A673 (cell line): ENCODE measurements around the gene CIC.

Source experiments
- CTCF ChIP-seq: fragments of 300-800, 200-600 bp; sonication (generic); conservative IDR thresholded peaks from 2 replicates; pipeline ENCODE4 v1.5.1; 2017; ENCODE audit warnings: low read depth, mild to moderate bottlenecking, antibody characterized with exemption, low read length, moderate library complexity, mixed read lengths
- EZH2 ChIP-seq: fragments of 200-600 bp; sonication (generic); IDR thresholded peaks from 2 replicates; pipeline ENCODE4 v1.6.1; 2017; ENCODE audit warnings: borderline replicate concordance, low read depth, mild to moderate bottlenecking, mixed read lengths, antibody characterized with exemption, low read length; ENCODE audit not compliant: poor library complexity, severe bottlenecking

GRCh38 chr19:42312370-42312769 is 43.3 kb downstream of the CIC start:
- TF ChIP-seq CTCF (no peak), EZH2 (no peak)
